Skeletal muscle satellite cell (primary cell): Measurements from ENCODE around the gene SUFU.

Source experiments
- H3K27me3 ChIP-seq: 2 replicates; pipeline ENCODE4 v1.7.0; 2013; ENCODE audit warnings: low read length; ENCODE audit not compliant: control insufficient read depth, insufficient read depth
- H3K36me3 ChIP-seq: 2 replicates; pipeline ENCODE4 v1.7.0; 2013; ENCODE audit warnings: mild to moderate bottlenecking, control low read depth, low read length; ENCODE audit not compliant: insufficient read depth
- H3K4me1 ChIP-seq: 2 replicates; pipeline ENCODE4 v1.7.0; 2013; ENCODE audit warnings: low read length; ENCODE audit not compliant: control insufficient read depth, insufficient read depth
- H3K4me2 ChIP-seq: 2 replicates; pipeline ENCODE4 v1.7.0; 2013; ENCODE audit warnings: mild to moderate bottlenecking, low read length
- H3K4me3 ChIP-seq: 2 replicates; pipeline ENCODE4 v1.7.0; 2013; ENCODE audit warnings: low read length
- H3K9ac ChIP-seq: 2 replicates; pipeline ENCODE4 v1.7.0; 2013; ENCODE audit warnings: mild to moderate bottlenecking, low read depth, low read length, moderate library complexity
- H3K9me3 ChIP-seq: replicated peaks from 2 replicates; pipeline ENCODE4 v1.7.0; 2013; ENCODE audit warnings: mild to moderate bottlenecking, control low read depth, low read length

SUFU gene

DNA sequence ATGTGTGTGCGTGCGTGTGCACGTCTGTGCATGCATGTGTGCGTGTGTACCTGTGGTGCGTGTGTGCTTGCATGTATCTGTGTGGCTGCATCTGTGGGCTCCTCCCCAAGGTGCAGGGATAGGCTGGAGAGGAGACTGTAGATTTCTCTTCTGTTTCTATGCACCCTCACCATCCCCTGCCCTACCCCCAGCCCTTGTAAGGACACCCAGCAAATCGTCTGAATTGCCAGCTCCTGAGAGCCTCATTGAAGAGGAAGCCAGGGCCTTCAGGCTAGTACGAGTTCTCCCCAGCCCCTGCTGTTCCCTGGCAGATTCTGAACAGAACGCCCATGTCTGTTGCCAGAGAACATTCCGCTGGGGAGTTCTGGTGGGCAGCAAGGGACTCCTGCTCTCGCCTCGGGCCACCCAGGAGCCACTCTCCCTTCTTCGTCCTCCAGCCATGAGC lies 123.5 kb downstream of the SUFU start:
- H3K4me1 ChIP-seq, result peaks cover 67% of the 10 kb centered on the region
- no peak overlapping the region for H3K4me3 ChIP-seq
- no peaks in the 10 kb centered on the region for H3K9me3 ChIP-seq
- peak overlapping the region; percentile 14 for H3K4me2 ChIP-seq
- H3K9ac ChIP-seq, result peak overlapping the region; percentile 76
- no peaks in the 10 kb centered on the region for H3K27me3 ChIP-seq
- no peaks in the 10 kb centered on the region for H3K36me3 ChIP-seq

DNA sequence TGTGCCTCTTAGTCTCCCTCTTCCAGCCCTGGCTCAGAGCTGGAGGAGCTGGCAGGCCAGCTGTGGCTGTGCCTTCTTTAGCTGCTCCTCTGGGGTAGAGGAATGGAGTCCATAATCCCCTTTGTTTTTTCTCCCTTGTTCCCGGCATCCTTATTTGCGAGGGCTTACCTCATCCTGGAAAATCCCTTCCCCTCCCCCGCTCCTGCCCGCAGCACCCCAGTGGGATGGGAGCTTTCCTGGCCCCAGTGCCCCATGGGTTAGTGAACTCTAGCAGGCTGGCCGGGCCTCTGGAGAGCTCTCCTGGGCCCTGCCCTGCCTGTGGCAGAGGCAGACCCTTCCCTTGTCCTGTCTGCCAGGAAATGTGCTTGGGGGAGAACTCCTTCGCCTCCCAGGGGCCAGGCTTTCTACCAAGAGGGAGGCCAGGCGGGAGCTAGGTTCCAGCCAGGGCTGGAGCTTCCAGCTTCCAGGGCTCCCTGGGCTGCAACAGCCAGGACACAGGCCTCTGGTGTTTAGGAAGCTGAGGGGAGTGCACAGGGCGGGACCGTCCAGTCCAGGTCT lies 124.0 kb downstream of the SUFU start:
- Histone ChIP-seq H3K9me3 (no peaks in the 10 kb centered on the region), H3K36me3 (no peaks in the 10 kb centered on the region), H3K4me1 (peaks cover 72% of the 10 kb centered on the region), H3K27me3 (no peaks in the 10 kb centered on the region), H3K4me3 (no peak overlapping the region), H3K9ac (peak overlapping the region; percentile 76), H3K4me2 (peak overlapping the region; percentile 37)

DNA sequence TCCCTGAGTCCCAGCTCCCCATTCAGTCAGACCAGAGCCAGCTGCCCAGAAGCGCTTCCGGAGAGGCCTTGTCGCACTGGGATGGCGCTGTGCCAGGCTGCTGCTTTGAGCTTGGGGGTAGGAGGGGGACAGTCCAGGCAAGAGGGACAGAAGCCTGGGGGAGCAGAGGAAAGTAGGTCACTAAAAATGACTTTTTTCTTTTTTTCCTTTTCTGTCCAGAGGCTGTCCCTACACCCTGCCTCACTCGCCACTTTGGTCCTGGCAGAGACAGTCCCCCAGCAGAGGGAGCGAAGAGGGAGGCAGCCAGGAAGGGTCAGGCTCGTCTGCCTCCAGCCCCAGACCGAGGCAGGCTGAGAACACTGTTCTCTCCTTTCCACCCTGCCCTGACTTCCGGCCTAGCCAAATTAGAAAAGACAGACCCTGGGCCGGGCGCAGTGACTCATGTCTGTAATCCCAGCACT lies 124.7 kb downstream of the SUFU start:
- Histone ChIP-seq H3K9ac (peak overlapping the region; percentile 76), H3K4me1 (peaks cover 78% of the 10 kb centered on the region), H3K4me3 (no peak overlapping the region)

DNA sequence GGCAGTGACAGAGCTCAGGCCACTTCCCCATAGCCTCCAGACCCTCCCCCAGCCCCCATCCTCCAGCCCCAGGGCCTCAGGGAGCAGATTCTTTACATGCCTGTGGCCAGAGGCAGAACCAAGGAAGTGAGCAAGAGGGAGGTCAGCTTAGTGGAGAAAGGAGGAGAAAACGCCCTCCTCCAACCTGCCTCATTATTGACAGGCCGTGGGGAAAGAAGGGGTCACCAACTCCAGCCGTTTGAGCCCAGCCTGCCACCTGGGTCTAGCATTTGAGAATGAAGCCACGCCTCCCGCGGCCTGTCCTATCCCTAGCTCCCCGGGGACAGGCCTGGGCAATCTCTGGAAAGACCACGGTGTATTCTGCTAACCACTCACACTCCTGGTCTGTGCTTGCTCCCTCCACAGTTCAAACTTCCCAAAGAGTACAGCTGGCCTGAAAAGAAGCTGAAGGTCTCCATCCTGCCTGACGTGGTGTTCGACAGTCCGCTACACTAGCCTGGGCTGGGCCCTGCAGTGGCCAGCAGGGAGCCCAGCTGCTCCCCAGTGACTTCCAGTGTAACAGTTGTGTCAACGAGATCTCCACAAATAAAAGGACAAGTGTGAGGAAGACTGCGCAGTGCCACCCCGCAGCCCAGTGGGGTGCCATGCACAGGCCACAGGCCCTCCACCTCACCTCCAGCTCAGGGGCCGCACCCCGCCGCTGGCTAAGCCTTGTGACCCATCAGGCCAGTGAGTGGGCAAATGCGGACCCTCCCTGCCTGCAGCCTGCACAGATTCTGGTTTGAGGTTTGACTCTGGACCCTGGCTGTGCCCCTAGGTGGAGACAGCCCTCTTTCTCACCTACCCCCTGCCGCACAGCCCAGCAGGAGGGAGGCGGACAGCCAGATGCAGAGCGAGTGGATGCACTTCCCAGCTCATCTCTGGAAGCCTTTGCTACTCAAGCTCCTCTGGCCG lies 126.2 kb downstream of the SUFU start:
- Histone ChIP-seq H3K4me1 (peaks cover 90% of the 10 kb centered on the region), H3K9me3 (no peaks in the 10 kb centered on the region), H3K36me3 (no peaks in the 10 kb centered on the region), H3K4me3 (no peak overlapping the region), H3K27me3 (no peaks in the 10 kb centered on the region), H3K9ac (peak overlapping the region; percentile 59), H3K4me2 (peak overlapping the region; percentile 65)

More for the DNA sequence above, 124.7 kb downstream of the SUFU start:
- H3K9me3 ChIP-seq, result no peaks in the 10 kb centered on the region
- no peaks in the 10 kb centered on the region for H3K27me3 ChIP-seq
- peak overlapping the region; percentile 37 for H3K4me2 ChIP-seq
- no peaks in the 10 kb centered on the region for H3K36me3 ChIP-seq

DNA sequence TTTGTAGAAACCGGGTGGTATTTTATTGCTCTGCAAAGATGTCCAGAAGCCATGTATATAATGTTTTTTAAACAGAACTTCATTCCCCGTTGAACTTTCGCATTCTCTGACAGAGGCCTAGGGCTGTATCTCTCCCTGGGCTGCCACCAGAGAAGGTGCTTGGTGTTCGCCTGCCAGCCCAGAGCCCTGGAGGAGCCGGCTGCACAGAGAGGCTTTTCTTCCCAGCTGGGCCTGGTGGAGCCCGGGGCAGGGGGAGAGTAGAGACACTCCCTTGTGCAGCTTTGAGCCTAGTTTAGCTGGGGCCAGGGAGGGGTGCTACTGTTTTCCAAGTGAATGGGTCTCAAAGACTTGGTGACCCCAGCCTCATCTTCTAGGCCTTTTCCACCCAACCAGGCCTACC lies 126.9 kb downstream of the SUFU start:
- H3K4me2 ChIP-seq, result no peak overlapping the region
- H3K36me3 ChIP-seq, result no peaks in the 10 kb centered on the region
- peaks cover 88% of the 10 kb centered on the region for H3K4me1 ChIP-seq
- H3K9ac ChIP-seq, result no peak overlapping the region
- no peak overlapping the region for H3K4me3 ChIP-seq
- H3K27me3 ChIP-seq, result no peaks in the 10 kb centered on the region
- no peaks in the 10 kb centered on the region for H3K9me3 ChIP-seq

DNA sequence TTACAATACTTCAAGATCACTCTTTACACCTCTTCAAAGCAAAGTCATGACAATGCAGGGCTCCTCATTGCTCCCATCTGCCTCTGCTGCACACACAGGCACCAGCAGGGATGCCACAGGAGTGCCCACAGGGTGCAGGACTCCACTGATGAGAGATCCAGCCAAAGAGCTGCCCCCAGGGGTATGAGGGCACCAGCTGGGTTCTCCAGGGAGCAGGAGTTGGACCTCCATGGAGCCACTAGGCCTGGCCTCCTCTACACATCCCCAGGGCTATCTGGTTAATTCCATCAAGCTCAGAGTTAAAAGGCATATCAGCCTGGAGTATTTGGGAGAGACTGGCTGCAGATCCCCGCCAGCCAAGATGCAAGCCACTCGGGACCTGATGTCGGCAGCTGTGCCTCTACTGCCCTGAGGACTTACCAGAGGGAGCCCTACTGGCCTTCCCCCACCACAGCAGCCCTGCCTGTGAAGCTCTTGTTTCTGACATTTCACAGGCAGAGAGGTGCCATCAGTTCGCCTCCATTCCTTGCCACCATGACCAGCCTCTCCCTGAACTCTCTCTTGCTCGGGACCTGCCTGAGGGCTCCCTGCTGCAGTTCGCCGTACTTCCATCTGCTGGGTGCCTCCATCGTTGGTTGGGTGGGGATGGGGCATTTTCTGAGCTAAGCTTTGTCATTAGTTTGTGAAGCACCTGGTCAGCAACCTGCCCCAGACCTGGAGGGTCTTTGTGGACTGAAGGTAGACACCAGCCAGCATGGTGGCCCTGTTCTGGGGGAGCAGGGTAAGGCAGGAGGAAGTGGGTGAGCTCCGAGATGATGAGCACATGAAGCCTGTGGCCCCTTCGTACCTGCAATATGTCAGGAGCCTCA lies 128.0 kb downstream of the SUFU start:
- Histone ChIP-seq H3K36me3 (no peaks in the 10 kb centered on the region), H3K9ac (no peak overlapping the region), H3K4me1 (peaks cover 83% of the 10 kb centered on the region), H3K9me3 (no peaks in the 10 kb centered on the region), H3K4me3 (no peak overlapping the region), H3K27me3 (no peaks in the 10 kb centered on the region), H3K4me2 (no peak overlapping the region)

DNA sequence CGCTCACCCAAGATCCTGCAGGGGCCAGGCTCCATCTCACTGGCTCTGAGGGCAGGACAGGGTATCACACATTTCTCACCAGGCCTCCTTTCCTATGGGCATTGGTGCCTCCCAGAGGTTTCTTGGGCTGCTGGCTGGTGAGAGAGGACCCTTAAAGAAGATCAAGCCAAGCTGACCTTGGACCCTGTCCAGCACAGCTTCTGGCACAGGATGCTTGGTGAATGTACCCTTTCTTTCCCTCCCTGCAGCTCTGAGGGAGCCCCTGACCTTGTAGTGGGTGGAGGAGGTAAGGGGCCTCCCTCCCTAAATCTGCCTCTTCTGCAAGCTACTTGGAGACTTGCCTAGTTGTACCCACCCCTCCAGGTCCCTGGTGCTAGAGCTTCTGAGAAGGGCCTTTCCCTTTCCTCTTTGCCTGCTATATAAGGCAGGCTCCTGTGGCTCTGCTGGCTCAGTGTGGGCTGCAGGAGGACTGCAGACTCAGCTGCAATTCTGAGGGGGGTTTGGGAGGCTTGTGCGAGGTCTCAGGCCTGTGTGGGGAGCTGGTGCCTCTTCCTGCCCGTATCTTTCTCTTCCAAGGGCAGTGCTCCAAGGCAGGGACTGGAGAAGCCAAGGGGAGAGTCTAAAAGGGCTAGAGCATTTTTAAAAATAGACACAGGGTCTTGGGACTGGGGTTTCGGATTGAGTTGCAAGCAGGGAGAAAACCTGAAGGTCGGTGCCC lies 128.8 kb downstream of the SUFU start:
- Histone ChIP-seq H3K36me3 (no peaks in the 10 kb centered on the region), H3K9me3 (no peaks in the 10 kb centered on the region), H3K9ac (peak overlapping the region; percentile 58), H3K4me3 (peak overlapping the region; percentile 37), H3K27me3 (no peaks in the 10 kb centered on the region), H3K4me2 (peak overlapping the region; percentile 71), H3K4me1 (peaks cover 75% of the 10 kb centered on the region)

DNA sequence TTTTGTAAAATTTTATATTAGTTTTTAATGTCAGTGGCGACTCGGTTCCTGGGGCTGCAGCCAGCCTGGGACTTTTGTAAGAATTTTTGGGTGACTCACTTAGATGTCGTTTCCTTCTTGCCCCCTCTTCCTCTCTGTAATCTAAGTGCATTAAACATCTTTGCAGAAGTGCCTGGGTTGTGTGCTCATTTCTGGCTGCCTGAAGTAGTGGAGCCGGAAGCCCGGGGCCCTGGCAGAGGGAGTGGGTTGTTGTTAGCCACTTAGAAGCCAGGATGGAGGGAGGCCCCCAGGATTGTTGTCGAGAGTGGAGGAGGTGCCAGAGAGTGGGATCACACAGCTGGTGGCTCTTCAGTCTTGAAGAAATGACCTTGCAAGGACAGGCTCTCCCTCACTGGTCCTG lies 129.5 kb downstream of the SUFU start:
- Histone ChIP-seq H3K9me3 (no peaks in the 10 kb centered on the region), H3K9ac (peak overlapping the region; percentile 58), H3K4me1 (peaks cover 68% of the 10 kb centered on the region), H3K27me3 (no peaks in the 10 kb centered on the region), H3K36me3 (no peaks in the 10 kb centered on the region), H3K4me3 (peak overlapping the region; percentile 37), H3K4me2 (peak overlapping the region; percentile 71)

DNA sequence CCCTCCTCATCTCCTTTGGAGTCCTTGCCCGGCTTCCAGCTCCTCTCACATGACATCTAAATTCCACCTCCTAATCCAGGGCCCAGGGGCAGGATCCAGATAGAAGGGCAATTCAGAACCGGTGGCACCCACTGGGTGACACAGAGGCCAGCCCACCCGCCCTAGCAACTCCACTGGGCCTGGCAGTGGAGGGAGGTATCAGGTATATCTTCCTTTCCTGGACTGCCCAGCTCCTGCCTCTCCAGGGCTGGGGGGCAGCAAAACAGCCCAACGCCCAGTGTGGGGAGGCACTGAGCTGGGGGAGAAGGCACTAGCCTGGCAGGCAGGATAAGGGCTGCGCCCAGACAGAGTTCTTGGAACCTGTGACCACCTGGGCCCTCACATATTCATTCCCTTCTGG lies 130.1 kb downstream of the SUFU start:
- Histone ChIP-seq H3K9me3 (no peaks in the 10 kb centered on the region), H3K9ac (peak overlapping the region; percentile 58), H3K36me3 (no peaks in the 10 kb centered on the region), H3K4me1 (peaks cover 62% of the 10 kb centered on the region), H3K4me3 (peak overlapping the region; percentile 31), H3K4me2 (peak overlapping the region; percentile 71), H3K27me3 (no peaks in the 10 kb centered on the region)

DNA sequence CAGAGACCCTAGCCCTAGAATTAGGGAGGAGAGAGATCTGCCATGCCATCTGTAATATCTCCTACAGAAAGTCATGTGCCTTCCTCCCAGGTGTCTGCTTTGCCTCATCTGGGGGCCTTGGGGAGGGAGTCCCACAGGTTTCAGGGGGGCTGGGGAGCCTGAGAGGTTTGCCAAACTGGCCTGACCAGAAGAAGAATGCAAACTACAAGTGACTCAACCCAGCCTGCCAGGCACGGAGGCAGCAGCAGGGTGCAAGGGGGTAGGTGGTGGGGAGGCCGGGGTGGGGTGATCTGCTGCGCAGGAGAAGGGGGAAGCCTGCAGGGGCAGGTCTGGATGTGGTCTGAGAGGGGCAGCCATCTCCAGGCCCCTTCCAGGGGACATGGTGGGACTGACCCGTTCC lies 130.9 kb downstream of the SUFU start:
- H3K36me3 ChIP-seq, result no peaks in the 10 kb centered on the region
- no peak overlapping the region for H3K4me3 ChIP-seq
- no peak overlapping the region for H3K4me2 ChIP-seq
- no peaks in the 10 kb centered on the region for H3K27me3 ChIP-seq
- peaks cover 54% of the 10 kb centered on the region for H3K4me1 ChIP-seq
- no peak overlapping the region for H3K9ac ChIP-seq
- H3K9me3 ChIP-seq, result no peaks in the 10 kb centered on the region
